HepG2 (cell line): ENCODE measurements around the gene CCDC85C. TPM values are rescaled to one million over a fixed set of nuclear protein-coding genes. Genes with fewer than 3 reads are reported as not detected.
A peak's percentile ranks its signal among the peaks of the same experiment; 100 is the strongest.

Source experiments
- JUND ChIP-seq: sonication (generic); formaldehyde crosslinking; IDR thresholded peaks from 2 replicates; pipeline ENCODE4 v1.8.0; 2022; ENCODE audit warnings: mild to moderate bottlenecking, missing genetic modification reagents
- MATR3 ChIP-seq: sonication (generic); formaldehyde crosslinking; IDR thresholded peaks from 2 replicates; pipeline ENCODE4 v1.4.0; 2020; ENCODE audit warnings: missing genetic modification reagents
- MEIS1 ChIP-seq: sonication (generic); formaldehyde crosslinking; IDR thresholded peaks from 2 replicates; pipeline ENCODE4 v1.9.0; 2021; ENCODE audit warnings: mild to moderate bottlenecking, missing genetic modification reagents, moderate library complexity, borderline replicate concordance
- ZBTB1 ChIP-seq: sonication (generic); formaldehyde crosslinking; IDR thresholded peaks from 2 replicates; pipeline ENCODE4 v1.4.0; 2020; ENCODE audit warnings: missing genetic modification reagents, borderline replicate concordance
- ZFP82 ChIP-seq: sonication (generic); formaldehyde crosslinking; IDR thresholded peaks from 2 replicates; pipeline ENCODE4 v1.5.1; 2020; ENCODE audit warnings: mild to moderate bottlenecking, missing genetic modification reagents, borderline replicate concordance
- ZFX ChIP-seq: sonication (generic); formaldehyde crosslinking; IDR thresholded peaks from 2 replicates; pipeline ENCODE4 v1.4.0; 2020; ENCODE audit warnings: mild to moderate bottlenecking, low read depth, missing genetic modification reagents, moderate library complexity
- ZNF225 ChIP-seq: sonication (generic); formaldehyde crosslinking; IDR thresholded peaks from 2 replicates; pipeline ENCODE4 v1.4.0; 2020; ENCODE audit warnings: mild to moderate bottlenecking, missing genetic modification reagents
- ZNF253 ChIP-seq: sonication (generic); formaldehyde crosslinking; IDR thresholded peaks from 2 replicates; pipeline ENCODE4 v1.8.0; 2022; ENCODE audit warnings: mild to moderate bottlenecking, missing genetic modification reagents, borderline replicate concordance
- ZNF496 ChIP-seq: sonication (generic); formaldehyde crosslinking; IDR thresholded peaks from 2 replicates; pipeline ENCODE4 v1.8.1; 2023; ENCODE audit warnings: mild to moderate bottlenecking, moderate library complexity, missing genetic modification reagents; ENCODE audit not compliant: insufficient replicate concordance
- ZNF556 ChIP-seq: sonication (generic); formaldehyde crosslinking; IDR thresholded peaks from 2 replicates; pipeline ENCODE4 v1.4.0; 2020; ENCODE audit warnings: mild to moderate bottlenecking, missing genetic modification reagents, borderline replicate concordance
- ZNF629 ChIP-seq: sonication (generic); formaldehyde crosslinking; conservative IDR thresholded peaks from 2 replicates; pipeline ENCODE4 v1.5.0; 2020; ENCODE audit warnings: missing genetic modification reagents
- ZNF782 ChIP-seq: sonication (generic); formaldehyde crosslinking; IDR thresholded peaks from 2 replicates; pipeline ENCODE4 v1.4.0; 2020; ENCODE audit warnings: missing genetic modification reagents, mild to moderate bottlenecking, borderline replicate concordance
- polyA plus RNA-seq, 8 experiments: library from polyadenylated mRNA; depleted of rRNA in 3 of 8; stranded (reverse) in 7 of 8; unstranded in 1 of 8; fragments of >200 nt; fragmentation: Illumina TruSeq in 4 of 8; extraction: Trizol in 4 of 8; gene quantifications; 2 replicates each; pipeline versions ENCODE4 v1.2.1 to v1.2.3, GENCODE V29; 2011 to 2016; ENCODE audit warnings: low read depth in 4 of 8, missing spikeins in 1 of 8, mixed read lengths in 1 of 8; ENCODE audit not compliant: insufficient read depth in 1 of 8
- total RNA-seq, 5 experiments: library from RNA; depleted of rRNA; stranded (reverse); fragments of >200 nt; fragmentation: Illumina TruSeq; extraction: Trizol; gene quantifications; 2 replicates each; pipeline ENCODE4 v1.2.3, GENCODE V29; 2016; ENCODE audit warnings: low read depth in 1 of 5
- TF ChIP-seq, protein P1 (sequence below): sonication (generic); formaldehyde crosslinking; conservative IDR thresholded peaks from 2 replicates; pipeline ENCODE4 v1.4.0; 2020; ENCODE audit warnings: mild to moderate bottlenecking, missing genetic modification reagents, moderate library complexity
- TF ChIP-seq, protein P2 (sequence below): sonication (generic); formaldehyde crosslinking; IDR thresholded peaks from 2 replicates; pipeline ENCODE4 v1.4.0; 2020; ENCODE audit warnings: mild to moderate bottlenecking, low read depth, missing genetic modification reagents
- TF ChIP-seq, protein P3 (sequence below): sonication (generic); formaldehyde crosslinking; IDR thresholded peaks from 2 replicates; pipeline ENCODE4 v1.4.0; 2020; ENCODE audit warnings: missing genetic modification reagents, borderline replicate concordance
- TF ChIP-seq, protein P4 (sequence below): sonication (generic); formaldehyde crosslinking; IDR thresholded peaks from 2 replicates; pipeline ENCODE4 v1.4.0; 2020; ENCODE audit warnings: missing genetic modification reagents, mild to moderate bottlenecking, borderline replicate concordance

The CCDC85C gene
- total and polyA plus RNA-seq, 2 of the 13 experiments (the other 11 are each of a cell fraction or from before 2014, with no cell fraction given) = 18.8 to 43.8 TPM

DNA sequence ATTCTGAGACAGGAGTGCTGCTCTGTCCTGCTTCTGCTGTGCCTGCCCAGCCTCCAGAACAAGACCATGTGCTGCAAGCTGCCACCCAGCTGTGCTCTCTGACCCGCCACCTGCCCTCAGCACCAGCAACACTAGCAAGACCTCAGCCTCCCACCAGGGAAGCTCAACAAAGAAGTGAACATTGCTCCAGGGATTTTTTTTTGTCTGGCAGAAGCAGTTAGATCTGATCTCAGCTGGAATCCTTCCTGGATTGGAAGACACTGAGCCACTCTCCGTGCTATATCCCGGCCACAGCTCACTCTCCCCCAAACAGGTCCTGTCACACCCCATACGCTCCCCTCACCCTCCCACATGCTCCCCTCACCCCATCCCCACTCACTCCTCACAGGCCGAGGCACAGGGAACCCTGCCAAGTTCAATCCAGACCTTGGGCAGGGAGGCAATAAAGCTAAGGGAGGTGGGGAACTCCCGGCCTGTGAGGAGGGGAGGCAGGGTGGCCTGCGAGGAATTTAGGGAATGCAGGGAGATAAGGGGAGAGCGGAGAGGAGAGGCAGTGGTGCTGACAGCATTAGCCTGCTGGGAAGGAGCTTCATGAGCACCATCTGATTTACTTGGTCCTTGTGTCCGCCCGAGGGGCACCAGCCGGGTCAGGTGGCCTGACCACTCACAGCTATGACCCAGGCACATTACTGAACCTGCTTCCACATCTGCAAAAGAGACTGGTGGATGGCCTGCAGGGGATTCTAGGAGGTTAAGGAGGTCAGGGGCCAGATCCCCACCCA is 29.7 kb downstream of the CCDC85C start (continued):
- TF ChIP-seq, protein P1, sequence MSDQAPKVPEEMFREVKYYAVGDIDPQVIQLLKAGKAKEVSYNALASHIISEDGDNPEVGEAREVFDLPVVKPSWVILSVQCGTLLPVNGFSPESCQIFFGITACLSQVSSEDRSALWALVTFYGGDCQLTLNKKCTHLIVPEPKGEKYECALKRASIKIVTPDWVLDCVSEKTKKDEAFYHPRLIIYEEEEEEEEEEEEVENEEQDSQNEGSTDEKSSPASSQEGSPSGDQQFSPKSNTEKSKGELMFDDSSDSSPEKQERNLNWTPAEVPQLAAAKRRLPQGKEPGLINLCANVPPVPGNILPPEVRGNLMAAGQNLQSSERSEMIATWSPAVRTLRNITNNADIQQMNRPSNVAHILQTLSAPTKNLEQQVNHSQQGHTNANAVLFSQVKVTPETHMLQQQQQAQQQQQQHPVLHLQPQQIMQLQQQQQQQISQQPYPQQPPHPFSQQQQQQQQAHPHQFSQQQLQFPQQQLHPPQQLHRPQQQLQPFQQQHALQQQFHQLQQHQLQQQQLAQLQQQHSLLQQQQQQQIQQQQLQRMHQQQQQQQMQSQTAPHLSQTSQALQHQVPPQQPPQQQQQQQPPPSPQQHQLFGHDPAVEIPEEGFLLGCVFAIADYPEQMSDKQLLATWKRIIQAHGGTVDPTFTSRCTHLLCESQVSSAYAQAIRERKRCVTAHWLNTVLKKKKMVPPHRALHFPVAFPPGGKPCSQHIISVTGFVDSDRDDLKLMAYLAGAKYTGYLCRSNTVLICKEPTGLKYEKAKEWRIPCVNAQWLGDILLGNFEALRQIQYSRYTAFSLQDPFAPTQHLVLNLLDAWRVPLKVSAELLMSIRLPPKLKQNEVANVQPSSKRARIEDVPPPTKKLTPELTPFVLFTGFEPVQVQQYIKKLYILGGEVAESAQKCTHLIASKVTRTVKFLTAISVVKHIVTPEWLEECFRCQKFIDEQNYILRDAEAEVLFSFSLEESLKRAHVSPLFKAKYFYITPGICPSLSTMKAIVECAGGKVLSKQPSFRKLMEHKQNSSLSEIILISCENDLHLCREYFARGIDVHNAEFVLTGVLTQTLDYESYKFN (CRISPR knock-in tag) = peak; percentile 32
- TF ChIP-seq MATR3 (no peak), MEIS1 (CRISPR knock-in tag) (0 out of 2 replicates have a peak, but pooled peaks have one; percentile 53), ZNF556 (CRISPR knock-in tag) (peak; percentile 29; the same call in 1 of the 2 replicates), ZNF253 (CRISPR knock-in tag) (no peak), ZFP82 (CRISPR knock-in tag) (no peak), ZNF496 (CRISPR knock-in tag) (no peak), ZFX (CRISPR knock-in tag) (peak; percentile 43), ZNF629 (no peak), ZNF782 (CRISPR knock-in tag) (peak; percentile 55; the same call in 1 of the 2 replicates), JUND (CRISPR knock-in tag) (no peak), ZNF225 (CRISPR knock-in tag) (no peak), ZBTB1 (no peak)
- TF ChIP-seq, protein P2, sequence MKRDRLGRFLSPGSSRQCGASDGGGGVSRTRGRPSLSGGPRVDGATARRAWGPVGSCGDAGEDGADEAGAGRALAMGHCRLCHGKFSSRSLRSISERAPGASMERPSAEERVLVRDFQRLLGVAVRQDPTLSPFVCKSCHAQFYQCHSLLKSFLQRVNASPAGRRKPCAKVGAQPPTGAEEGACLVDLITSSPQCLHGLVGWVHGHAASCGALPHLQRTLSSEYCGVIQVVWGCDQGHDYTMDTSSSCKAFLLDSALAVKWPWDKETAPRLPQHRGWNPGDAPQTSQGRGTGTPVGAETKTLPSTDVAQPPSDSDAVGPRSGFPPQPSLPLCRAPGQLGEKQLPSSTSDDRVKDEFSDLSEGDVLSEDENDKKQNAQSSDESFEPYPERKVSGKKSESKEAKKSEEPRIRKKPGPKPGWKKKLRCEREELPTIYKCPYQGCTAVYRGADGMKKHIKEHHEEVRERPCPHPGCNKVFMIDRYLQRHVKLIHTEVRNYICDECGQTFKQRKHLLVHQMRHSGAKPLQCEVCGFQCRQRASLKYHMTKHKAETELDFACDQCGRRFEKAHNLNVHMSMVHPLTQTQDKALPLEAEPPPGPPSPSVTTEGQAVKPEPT (CRISPR knock-in tag) = no peak
- TF ChIP-seq, protein P3, sequence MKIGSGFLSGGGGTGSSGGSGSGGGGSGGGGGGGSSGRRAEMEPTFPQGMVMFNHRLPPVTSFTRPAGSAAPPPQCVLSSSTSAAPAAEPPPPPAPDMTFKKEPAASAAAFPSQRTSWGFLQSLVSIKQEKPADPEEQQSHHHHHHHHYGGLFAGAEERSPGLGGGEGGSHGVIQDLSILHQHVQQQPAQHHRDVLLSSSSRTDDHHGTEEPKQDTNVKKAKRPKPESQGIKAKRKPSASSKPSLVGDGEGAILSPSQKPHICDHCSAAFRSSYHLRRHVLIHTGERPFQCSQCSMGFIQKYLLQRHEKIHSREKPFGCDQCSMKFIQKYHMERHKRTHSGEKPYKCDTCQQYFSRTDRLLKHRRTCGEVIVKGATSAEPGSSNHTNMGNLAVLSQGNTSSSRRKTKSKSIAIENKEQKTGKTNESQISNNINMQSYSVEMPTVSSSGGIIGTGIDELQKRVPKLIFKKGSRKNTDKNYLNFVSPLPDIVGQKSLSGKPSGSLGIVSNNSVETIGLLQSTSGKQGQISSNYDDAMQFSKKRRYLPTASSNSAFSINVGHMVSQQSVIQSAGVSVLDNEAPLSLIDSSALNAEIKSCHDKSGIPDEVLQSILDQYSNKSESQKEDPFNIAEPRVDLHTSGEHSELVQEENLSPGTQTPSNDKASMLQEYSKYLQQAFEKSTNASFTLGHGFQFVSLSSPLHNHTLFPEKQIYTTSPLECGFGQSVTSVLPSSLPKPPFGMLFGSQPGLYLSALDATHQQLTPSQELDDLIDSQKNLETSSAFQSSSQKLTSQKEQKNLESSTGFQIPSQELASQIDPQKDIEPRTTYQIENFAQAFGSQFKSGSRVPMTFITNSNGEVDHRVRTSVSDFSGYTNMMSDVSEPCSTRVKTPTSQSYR = peak; percentile 29; the same call in 1 of the 2 replicates
- TF ChIP-seq, protein P4, sequence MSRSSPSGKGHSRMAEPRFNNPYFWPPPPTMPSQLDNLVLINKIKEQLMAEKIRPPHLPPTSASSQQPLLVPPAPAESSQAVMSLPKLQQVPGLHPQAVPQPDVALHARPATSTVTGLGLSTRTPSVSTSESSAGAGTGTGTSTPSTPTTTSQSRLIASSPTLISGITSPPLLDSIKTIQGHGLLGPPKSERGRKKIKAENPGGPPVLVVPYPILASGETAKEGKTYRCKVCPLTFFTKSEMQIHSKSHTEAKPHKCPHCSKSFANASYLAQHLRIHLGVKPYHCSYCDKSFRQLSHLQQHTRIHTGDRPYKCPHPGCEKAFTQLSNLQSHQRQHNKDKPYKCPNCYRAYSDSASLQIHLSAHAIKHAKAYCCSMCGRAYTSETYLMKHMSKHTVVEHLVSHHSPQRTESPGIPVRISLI = peak; percentile 85
